ENCODE measurements around the gene DUSP8.
"Not testable (repeated sequence)": the region's sequence is repeated elsewhere in the genome, so short reads cannot be mapped to it uniquely, and the experiment has no call there.

DUSP8 gene

DNA sequence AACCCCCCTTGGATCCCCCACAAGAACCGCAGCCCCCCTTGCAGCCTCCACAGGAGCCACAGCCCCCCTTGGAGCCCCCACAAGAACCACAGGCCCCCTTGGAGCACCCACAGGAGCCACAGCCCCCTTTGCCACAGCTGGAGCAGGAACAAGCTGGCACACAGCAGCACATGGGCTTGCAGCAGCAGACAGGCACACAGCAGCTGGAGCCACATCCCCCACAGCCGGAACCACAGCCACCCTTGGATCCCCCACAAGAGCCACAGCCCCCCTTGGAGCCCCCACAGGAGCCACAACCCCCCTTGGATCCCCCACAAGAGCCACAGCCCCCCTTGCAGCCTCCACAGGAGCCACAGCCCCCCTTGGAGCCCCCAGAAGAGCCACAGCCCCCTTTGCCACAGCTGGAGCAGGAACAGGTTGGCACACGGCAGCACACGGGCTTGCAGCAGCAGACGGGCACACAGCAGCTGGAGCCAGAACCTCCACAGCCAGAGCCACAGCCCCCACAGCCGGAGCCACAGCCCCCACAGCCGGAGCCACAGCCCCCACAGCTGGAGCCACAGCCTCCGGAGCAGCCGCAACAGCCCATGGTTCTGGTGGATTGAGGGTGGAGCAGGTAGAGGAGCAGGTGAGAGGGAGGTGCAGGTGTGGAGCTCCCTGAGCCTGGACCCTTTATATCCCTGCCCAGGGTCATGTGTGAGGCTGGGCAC is 12.7 kb upstream of the DUSP8 start, which contains the start of gene KRTAP5-1:
TSS of gene KRTAP5-1 (minus strand) at position 623 of the 710 bp plus-strand sequence. CDS start at position 589, 34 bp downstream.
- DNase-seq = not testable (repeated sequence)

DNA sequence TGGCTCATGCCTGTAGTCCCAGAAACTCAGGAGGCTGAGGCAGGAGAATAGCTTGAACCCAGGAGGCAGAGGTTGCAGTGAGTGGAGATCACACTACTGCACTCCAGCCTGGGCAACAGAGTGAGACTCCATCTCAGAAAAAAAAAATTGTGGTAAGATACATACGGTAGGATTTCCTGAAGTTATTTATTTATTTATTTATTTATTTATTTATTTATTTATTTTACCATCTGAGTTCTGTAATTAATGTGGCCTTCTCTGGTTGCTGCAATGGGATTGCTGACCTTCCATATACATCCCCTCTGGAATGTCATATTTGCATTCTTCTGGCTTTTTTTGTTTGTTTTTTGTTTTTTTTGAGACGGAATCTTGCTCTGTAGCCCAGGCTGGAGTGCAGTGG is 10.8 kb upstream of the DUSP8 start:
- DNase-seq = not testable (repeated sequence)

DNA sequence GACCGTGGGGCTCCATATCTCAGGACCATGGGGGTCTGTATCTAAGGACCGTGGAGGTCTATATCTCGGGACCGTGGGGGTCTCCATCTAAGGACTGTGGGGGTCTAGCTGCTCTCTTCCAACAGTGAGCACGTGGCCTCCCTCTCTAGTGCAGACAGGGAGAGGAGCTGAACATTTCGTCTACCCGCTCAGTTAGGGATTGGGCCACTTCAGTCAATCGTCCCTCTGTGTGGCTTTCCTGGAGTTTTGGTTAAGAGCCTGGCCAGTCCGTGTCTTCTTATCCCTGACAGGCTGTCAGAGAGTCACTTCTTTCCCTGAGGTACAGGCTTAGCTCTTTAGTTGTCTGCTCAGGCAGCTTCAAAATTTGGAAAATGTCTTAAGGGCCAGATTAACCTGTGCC is 9.9 kb upstream of the DUSP8 start:
- DNase-seq = no peak

DNA sequence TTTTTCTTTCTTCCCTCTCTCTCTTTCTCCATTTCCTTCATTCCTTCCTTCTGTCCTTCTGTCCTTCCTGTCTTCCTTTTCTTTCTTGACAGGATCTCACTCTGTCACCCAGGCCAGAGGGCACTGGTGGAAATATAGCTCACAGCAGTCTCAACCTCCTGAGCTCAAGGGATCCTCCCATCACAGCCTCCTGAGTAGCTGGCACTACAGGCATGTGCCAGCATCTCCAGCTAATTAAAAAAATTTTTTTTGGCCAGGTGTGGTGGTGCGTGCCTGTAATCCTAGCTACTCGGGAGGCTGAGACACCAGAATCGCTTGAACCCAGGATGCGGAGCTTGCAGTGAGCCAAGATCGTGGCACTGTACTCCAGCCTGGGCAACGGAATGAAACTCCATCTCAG is 4.8 kb upstream of the DUSP8 start:
- DNase-seq = no peak

DNA sequence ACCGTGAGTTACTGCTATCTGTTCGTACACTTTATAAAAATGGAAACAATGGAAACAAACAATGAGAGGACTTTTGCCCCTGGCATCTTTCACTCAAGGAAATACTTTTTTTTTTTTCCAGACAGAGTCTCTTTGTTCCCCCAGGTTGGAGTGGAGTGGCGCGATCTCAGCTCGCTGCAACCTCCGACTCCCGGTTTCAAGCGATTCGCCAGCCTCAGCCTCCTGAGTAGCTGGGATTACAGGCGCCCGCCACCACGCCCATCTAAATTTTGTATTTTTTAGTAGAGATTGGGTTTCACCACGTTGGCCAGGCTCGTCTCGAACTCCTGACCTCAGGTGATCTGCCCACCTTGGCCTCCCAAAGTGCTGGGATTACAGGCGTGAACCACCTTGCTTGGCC is 3.7 kb upstream of the DUSP8 start:
- DNase-seq = not testable (repeated sequence)

DNA sequence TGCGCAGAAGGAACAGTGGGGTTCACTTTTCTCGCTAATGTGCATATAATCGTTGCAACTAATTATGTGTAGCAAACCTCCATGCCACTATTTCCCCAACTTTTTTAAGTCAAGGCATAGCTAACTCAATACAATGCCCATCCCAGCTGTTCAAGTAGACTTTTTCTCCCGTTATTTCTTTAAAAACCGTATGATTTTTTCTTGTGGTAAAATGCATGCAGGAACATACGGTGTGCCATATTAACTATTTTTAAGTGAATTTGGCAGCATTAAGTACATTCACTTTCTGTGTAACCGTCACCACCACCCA is 2.8 kb upstream of the DUSP8 start:
- no peak for DNase-seq

DNA sequence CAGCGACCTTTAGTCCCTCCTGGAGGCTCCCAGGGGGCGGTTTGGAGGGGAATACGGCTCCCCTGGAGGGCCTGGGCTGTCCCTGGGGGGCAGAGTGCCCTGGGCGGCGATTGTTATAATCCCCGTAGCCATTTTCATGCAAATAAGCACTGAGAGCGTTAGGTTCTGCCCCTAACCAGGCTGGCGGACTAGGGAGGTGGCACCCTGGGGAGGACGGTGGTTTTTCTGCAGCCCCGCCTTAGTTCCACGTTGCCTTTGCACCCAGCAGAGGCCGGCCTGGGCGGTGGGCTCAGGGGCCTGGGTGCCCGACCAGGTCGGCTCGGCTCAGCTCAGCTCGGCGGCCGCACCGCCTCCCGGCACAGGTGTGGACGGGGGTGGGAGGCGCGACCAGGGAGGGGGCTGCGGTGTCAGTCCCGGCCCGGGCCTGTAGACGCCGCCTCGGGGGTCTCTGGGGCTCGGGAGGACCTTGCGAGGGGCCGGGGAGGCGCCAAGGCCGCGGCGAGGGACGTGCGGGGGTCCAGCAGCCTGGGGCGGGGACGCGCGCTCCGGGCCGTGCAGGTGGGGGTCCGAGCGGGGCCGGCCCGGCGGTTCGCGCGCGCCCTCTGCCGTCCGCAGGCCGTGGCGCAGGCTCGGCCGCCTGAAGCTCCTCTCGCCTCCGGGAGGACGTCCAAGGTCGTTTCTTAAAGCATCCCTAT is 2.3 kb upstream of the DUSP8 start:
- DNase-seq = peak; percentile 75

DNA sequence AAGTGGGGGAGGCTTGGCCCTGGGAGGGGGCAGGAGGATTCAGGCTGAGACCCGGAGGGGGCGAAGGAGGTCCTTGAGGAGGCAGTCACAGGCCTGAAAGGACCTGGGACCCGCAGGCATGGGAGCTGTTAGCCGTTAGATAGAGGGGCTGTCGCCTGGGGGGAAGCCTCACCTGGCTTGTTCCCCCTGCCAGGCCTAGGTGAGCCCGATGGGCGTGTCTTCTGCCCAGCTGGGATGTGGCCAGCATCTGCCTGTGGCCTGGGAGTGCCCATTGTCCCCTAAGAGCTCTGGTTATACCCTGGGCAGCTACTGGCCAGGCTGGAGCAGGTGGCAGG is 1.8 kb upstream of the DUSP8 start:
- DNase-seq = peak; percentile 75

DNA sequence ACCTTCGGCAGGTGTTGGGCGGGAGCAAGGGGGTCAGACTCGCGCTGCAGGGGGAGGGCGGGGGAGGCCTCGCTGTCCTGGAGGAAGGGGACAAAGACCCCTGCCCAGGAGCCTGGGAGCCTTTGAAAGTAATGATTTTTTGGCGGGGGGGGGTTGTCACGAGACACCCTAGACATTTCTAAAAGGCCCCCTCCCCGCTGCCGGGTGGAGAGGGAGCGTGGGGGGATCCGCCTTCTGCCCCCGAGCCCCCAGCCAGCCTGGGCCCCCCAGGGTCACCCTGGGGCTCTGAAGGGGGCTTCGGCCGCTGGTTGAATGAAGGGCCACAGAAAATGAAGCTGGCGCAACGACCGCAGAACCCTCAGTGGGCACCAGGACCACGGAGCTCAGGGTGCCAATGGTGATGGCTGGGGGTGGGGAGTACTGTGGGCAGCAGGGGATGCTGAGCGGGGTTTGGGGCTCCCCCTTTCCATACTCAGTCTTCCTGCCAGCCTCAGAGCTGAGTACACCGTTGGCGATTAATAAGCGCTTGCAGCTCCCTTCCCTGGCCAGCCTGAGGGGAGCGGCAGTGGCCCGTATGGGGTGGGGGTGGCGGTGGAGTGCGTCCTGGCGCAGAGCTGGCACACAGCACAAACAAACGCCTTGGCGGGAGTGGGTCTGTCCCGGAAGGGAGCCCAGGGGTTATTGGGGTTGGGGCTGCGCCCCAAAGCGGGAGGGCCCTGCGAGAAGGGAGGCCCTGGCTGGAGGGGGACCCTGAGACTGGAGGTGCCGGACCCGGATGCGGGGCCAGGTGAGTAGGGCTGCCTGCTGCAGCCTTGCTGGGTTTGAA is 1.2 kb upstream of the DUSP8 start:
- peak; percentile 19 for DNase-seq

DNA sequence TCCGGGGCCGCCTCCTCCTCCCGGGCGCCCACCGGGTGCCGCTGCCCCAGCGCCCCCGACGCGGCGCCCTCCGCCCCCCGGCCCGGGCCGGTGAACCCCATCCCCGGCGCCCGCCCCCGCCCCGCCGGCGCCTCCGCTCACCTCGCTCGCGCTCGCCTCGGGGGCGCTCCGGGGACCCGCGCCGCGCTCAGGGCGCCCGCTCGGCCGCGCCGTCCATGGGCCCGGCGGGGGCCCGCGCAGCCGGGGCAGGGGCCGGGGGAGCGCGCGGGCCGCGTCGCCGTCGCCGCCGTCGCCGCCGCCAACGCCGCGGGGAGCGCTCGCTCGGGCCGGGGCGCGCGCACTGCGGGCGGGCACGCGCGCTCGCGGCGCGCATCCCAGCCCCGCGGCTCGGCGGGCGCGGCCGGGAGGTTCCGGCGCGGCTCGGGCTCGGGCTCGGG is 293 bp downstream of the DUSP8 start:
- DNase-seq = no peak

DNA sequence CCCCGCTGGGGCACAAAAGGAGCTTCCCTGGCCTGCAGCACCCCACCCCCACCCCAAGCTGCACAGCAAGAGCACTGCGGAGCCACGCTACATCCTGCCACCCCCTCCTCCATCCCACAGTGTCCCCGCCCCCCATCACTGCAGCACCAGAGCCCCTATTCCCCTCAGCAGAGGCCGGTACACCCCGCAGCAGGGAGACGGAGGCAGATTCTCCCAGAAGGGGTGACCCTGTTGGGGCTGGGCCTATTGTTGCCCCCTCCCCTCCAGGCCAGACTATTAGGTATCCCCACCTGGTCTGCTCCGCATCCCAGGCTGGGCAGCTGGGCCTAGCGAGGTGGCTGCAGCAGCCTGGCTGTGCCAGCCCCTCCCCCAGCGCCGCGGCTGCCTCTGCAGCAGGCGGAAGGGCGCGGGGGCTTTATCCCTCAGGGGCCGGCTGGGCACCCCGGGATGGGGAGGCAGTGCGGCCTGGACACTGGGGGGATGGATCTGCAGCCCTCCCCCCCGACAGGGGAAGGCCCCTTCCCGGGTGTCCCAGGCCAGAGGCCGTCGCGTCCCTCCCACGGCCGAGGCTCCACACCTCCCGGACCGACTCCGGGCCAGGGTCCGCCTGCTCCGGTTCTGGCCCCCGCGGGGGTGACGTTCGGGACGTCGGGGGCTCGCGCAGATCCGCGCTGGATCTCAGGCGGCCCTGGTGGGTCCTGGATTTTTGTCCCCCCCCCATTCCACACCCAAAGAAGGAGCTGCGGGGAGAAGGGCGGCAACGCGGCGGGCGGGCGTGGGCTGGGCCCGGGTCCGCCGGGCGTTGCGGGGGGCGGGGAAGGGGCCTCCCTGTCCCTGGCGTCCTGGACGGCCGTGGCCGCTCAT is 943 bp downstream of the DUSP8 start:
- DNase-seq = no peak

DNA sequence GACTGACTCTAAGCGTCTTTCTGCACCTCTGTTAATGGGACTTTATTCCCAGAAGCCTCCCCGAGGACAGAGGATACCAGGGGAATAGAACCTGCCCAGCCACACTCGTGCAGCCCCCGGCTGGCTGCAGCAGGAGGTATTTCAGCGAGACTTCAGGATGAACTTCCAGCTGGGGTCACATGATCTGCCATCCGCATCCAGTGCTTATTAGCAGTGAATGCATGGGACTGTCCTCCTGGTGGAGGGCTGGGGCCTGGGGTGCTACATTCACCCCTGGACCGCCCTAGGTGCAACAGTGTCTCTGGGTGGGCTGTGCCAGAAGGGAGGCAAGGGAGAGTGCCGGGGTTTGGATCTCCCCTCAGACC is 1.6 kb downstream of the DUSP8 start:
- no peak for DNase-seq

DNA sequence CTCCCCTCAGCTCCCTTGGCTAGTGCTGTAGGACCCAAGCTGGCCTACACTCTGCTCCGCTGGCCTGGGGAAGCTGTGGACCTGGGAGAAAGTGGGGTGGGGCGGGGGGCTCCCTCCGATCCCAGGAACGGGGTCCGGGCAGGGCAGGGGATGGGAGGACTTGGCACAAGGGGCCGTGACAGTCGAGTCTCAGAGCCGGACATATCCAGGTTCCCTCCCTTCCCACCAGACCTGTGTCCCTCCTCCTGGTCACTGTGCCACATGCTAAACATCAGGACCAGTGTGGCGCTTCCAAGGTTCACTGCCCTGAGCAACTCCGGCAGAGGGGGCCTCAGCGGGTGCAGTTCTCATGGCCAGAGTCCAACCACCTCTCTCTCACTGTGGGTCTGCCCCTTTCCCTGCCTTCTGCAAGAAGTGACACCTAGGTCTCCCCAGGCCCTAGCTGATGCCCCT is 2.0 kb downstream of the DUSP8 start:
- DNase-seq = no peak

DNA sequence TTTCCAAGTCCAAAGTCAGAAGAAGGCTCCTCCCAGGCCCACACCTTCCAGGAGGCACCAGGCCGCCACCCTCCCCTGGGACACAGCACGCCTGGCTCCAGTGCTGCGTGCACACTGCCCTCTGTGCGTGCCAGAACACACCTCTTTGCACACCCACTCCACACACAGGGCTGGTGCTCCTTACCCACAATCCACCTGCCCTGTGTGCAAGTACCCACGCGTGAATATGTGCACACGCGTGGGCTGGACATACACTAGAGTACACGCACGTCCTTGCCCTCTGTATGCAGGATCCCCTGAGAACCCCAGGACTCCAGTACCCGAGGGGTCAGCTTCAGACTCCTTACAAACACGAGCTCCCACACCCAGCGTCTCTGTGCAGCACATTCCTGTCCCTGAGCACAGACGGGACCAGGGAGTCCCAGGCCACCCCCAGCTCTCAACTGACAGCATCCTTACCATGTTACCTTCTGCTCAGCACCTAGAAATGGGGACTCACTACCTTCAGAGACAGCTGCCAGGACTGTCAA is 2.8 kb downstream of the DUSP8 start:
- DNase-seq = no peak

DNA sequence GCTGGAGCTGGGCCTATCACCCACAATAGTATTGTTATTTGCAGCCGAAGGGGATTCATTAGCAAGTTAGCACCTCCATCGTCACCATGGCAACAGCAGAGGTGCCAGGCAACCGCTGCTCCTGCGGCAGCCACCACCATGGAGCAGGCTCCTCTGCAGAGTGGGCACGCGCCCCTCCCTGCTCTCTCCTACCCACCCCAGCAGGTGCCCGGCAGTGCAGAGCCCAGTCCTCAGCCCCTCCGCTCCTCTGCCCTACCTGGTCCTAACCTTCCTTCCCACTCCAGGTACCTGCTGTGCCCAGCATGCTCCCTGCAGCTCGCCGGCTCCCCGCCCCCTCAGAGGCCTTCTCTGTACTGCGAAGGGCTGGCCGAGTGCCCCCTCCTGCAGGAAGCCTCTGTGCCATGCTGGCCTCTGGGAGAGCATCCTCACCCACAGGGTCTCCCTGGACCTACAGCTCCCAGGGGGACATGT is 3.6 kb downstream of the DUSP8 start:
- peak; percentile 88 for DNase-seq

DNA sequence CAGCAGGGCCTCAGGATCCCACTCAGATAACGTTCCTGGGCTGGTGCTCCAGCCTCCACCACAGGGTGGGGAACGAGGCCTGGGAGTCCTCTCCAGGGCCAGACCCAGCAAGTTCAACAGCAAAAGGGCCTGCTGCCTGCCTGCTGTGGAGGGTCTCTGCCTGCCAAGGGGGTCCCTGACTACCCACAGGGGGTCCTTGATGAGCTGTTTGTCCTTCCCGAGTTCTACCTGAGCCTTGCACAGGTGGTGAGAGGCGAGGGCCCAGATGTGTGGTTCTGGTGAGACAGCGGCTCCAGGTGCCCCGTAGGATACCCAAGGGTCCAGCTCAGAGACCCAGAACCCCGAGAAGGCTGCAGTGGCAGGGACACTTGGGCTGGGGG is 4.4 kb downstream of the DUSP8 start:
- no peak for DNase-seq

DNA sequence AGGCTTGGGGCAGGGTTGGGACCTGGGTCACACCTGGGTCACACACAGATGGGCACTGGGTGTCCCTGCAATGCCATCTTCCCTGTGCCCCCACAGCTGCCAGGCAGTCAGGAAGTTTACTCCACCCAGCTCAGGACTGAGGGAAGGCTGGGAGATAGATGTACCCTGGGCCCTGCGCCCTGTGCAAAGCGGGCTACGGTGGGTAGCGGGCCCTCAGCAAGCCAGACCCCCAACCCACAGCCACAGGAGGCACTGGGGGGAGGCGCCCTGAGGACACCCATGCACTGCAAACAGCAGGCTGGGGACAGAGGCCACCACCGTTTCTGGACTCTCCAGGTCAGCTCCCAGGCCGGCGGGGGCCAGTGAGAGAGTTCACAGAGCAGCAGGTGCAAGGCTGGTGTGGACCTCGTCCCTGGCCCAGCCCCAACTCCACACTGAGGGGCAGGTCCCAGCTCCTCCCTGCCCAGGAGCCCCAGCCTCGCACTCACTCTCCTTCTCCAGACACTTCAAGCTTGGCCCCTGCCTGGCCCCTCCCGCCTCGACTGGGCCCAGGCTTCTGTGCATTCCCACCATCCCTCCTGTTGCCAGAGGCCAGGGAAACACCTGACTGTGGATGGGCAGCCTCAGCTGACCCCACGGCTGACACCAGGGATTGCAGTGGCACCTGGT is 4.9 kb downstream of the DUSP8 start:
- DNase-seq = no peak

DNA sequence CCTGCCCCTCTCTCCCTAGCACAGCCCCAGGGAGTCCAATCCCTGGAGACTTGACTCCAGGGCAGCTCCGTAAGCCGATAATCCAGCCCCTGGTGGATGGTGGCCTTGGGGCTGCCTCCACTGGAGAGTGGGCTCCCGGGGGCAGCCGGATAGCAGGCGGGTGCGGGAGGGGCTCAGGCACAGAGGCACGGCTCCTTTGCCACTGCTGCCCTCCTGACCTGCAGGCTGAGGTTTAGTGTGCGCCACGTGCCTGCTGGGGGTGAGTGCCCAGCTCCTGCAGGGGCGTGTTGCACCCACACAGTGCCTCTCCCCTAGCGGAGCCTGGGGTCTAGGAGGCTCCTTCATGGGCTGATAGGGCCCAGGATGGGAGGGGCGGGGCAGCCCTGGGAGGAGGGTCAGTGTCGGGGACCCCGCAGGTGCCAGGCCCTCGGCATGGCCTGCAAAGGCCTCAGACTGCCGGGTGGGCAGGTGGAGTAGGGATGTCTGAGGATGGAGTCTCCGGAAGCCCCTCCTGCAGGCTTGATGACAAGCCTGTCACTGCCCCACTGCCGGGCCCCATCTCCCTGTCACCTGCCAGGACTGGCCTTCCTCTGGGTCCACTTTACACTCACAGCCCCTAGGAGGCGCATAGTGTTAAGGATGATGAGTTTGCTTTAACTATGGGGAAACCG is 5.6 kb downstream of the DUSP8 start:
- no peak for DNase-seq

DNA sequence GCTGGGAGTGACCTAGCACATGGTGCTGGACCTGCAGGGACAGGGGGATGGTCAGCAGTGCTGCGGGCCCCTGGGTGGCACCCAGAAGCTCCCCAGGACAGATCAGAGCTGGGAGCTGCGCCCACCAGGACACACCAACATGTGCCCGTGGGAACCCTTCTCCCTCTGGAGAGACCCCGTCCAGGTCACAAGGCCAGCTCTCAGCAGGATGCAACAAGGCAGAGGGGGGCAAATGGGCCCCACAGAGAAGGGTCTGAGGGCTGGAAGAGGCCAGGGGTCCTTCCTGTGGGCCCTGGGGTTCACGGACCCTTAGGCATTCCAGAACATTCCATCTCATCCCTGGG is 6.2 kb downstream of the DUSP8 start:
- DNase-seq = no peak

DNA sequence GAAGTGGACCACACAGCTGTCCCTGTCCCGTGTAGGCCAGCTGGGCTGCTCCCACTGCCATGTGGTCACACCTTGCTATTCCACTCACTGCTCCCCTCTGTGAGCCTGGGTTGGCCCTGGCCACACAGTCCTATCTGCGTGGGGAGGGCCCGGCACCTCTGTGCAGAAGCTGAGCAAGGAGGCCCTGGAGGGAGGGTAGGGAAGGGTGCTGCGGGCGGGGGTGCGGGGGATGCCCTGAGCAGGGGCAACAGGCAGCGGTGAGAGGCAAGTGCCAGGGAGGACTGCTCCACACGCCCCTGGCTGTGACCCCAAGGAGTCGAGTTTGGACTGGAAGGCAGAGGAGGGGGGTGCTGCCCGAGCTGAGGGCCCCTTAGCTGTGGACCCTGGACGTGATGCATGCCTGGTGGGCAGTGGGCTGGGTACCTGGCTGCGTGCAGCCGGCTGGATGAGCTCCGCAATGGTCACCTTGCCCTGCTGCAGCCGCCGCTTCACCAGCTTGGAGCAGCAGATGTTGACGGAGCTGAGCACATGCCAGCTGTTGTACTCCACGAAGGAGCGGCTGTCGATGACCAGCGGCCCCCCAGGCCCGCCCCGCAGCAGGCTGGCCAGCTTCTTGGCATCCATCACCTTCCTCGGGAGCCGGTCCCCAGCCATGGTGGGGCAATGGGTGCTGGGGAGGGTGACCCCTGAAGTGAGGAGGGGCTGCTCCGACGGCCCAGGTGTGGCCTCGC is 6.7 kb downstream of the DUSP8 start:
- DNase-seq = no peak
